AML-193 (cell line): ENCODE measurements around the gene ELMO3.

Experiments used
- DNase-seq, 2 experiments: peaks; one replicate each; lab custom pipeline; 2025; lab: John Stamatoyannopoulos, UW

ELMO3 gene

DNA sequence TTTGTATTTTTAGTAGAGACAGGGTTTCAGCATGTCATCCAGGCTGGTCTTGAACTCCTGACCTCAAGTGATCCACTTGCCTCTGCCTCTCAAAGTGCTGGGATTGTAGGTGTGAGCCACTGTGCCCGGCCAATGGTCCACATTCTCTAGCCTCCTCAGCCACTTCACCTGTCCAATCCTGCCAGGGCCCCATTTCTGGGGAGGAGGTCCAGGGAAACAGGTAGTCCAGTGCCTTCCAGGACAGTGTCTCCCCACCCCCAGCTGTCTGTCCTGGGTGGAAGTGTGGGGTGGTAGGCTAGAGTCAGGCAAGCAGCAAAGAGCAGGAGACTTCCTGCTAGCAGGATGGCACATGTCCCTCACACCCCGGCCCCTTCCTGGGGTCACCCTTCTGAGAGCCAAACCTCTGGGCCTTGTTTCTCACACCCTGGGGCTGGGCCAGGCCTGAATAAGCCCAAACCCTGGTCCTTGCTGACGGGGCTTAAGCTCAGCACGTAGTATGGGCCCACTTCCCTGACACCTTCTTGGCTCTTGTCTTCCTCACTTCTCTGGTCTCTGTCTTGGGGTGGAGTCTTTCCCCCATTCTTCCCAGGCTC, 43.3 kb downstream of the ELMO3 start:
- no peak for DNase-seq

GRCh38 chr16:67243481-67243880, 44.5 kb downstream of the ELMO3 start:
- peak in 1 of 2 experiments; percentile 15 for DNase-seq

DNA sequence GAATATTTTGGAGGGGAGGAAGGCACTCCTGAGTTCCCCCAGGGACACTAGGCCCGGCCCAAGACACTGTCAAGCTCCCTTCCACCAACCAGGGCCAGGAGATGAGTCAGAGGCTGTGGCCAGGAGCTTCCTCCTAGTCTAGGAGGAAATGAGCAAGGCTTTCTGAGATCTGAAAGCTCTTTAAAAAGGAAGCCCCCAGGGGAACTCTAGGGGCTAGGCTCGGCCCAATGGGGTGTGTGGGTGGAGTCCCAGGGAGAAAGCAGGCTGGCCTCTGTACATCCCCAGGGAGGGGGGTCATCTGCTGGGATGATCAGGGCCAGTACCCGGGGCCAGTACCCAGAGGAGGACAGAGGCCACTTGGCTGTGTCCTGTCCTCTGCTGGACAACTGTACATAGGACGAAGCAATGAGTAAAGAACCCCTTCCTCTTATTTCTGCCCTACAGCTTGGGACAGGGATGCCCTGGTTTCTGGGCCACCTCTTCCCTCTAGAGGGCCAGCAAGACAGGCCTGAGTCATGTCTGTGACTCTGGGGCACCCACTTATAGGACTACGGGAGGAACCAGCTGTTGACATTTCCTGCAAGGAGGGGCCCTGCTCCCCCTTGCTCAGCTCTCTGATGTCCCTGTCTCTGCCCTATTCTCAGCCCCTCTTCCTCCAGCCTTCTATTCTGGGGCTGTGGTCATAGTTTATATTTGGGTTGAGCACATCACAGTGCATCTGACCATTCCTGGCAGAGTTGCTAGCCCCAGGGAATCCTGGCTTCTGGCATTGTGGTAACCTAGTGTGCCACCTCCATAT, 45.7 kb downstream of the ELMO3 start:
- DNase-seq, result peak; percentile 91 to 95

DNA sequence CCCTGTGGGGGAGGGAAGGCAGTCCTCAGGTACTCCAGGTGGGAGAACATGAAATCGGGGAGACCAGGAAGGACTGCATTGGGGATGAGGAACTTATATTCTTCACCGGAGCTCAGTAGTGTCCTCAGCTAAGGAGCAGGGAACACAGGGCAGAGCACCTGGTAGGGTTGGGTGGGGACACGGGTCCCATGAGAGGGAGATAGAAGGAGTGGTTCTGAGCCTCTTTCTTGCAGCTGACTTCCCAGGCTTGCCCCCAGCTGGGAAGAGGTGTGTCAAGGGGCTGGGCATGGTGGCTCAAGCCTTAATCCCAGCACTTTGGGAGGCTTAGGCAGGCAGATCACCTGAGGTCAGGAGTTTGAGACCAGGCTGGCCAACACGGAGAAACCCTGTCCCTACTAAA, 46.3 kb downstream of the ELMO3 start:
- DNase-seq, result no peak

GRCh38 chr16:67245674-67246080, 46.7 kb downstream of the ELMO3 start:
- DNase-seq, result no peak

DNA sequence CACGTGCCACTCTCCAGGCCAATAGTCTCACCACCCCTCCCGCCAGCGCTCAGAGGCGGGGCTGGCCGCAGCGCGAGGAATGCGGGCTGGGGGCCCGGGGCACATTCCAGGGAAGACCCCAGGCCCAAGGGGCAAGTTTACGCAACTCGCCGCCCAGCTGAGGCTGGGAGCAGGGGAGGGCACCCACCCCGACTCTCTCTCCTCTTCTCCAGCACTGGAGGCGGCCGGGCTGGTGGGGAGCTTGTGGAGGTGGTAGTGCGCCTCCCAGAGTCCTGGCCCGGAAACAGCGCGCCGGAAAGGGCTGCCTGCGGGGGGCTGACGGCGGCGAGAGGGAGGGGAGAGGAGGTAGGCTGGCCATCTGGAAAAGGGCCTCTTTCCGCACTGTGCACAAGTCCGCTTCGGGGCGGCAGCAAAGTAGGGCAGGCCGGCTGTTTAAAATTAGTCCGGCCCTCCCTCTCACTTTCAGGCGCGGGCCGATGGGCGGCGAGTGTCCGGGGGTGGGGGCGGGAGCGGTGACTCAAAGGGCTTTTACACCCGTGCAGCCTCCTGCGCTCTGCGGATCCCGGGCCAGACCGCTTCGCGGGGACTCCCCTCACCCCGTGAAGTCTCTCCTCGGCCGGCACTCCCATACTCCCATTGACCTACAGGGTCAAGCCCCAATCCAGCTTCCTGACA, 47.3 kb downstream of the ELMO3 start:
- DNase-seq, result peak; percentile 54 to 58

GRCh38 chr16:67246756-67247191, 47.8 kb downstream of the ELMO3 start:
- DNase-seq, result no peak

GRCh38 chr16:67247192-67248072, 48.5 kb downstream of the ELMO3 start, which contains the start of gene FHOD1:
Gene FHOD1, minus strand, starts transcription at chr16:67247481. Its CDS starts 71 bp downstream, at chr16:67247410.
- DNase-seq, result peak; percentile 90 to 92

DNA sequence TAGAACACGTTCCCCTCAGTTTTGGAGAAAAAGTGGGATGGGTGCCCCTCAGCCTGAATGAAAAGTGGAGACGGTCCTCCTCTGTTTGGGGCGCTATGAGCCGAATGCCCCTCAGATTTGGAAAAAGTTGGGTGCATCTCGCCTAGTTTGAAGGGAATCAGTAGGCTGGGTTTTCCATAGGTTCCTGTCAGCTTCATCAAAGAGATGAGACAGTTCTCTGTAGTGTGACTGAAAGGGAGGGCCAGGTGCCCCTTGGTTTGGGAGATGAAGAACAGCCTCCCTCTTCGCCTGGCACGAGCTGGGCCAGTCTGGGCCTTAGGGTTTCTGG, 49.1 kb downstream of the ELMO3 start:
- DNase-seq, result no peak

DNA sequence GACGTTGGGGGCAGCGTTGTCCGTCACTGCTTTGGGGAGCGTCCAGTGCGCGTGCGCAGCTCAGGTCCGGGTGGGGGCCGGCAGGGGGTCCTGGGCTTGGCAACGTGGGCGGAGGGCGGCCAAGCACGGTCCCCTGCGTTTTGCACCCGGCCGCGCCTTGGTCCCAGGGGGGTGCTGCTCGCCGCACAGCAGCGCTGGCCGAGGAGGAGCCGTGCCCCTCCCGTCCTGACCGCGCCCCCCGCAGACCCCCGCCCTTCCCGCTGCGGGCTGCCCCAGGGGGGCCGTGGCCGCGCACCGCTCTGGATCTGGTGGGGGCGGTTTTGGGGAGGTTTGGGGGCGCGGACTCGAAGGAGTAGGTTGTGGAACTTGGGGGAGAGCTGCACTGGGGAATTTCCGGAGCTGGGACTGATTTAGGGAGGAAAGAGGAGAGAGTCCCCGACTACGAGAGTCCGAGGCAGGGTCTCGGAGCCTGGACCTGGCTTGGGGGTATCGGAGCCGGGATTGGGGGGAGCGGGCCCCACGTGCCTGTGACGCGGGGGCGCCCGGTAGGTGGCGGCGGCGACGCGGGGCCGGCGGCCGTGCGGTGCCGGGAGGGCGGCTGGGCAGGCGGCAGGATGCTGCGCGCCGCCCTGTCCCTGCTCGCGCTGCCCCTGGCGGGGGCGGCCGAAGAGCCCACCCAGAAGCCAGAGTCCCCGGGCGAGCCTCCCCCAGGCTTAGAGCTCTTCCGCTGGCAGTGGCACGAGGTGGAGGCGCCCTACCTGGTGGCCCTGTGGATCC, 49.7 kb downstream of the ELMO3 start, which contains the start of gene SLC9A5:
Gene SLC9A5, plus strand, starts transcription at position 579 of the 777 bp plus-strand sequence. Its CDS starts 36 bp downstream, at position 615.
- DNase-seq, result no peak

- DNase-seq, result no peak
These were observed 50.5 kb downstream of the ELMO3 start for GRCh38 chr16:67249178-67250044.

- DNase-seq, result no peak
These were observed 51.1 kb downstream of the ELMO3 start for GRCh38 chr16:67250045-67250327.

GRCh38 chr16:67252609-67253497, 53.9 kb downstream of the ELMO3 start:
- DNase-seq, result no peak
